Activated CD8-positive, alpha-beta memory T cell treated with anti-CD3 and anti-CD28 coated beads, Interleukin-2, amount 50 U/mL, for 48 hours (primary cell): Measurements from ENCODE around the gene CNTFR.

Source experiments
- DNase-seq: peaks from one replicate; pipeline ENCODE4 v3.0.0-alpha.2; 2020

The CNTFR gene

DNA sequence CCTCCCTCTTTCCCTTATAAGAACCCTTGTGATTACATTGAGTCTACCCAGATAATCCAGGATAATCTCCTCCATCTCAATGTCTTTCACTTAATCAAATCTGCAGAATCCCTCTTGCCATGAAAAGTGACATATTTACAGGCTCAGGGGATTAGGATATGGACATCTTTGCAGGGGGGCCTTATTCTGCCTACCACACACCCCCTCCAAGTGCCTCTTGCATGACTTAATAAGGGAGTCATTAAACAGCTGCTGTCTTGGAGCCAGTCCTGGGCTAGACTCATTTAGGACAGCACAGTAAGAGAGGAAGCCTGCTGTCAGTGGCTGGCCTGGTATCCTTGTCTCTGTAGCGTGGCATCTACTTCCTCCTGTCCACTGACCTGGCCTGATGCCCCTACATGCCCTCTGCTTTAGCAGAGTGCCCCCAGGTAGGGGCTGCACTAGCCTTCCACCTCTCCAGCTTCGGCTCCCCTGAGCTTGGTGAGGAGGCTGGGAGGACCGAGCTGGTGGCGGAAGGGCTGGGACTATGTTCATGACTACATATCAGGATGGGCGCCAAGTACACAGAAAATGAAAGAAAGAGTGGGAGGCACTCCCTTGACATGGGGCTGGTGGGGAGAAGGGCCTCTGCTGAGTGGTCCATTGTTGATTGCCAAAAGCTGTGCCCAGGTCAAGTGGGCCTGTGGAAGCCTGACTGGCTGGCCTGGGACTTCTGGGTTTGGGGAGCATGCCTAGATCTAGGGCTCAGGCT is 84.0 kb downstream of the CNTFR start:
- no peak for DNase-seq

DNA sequence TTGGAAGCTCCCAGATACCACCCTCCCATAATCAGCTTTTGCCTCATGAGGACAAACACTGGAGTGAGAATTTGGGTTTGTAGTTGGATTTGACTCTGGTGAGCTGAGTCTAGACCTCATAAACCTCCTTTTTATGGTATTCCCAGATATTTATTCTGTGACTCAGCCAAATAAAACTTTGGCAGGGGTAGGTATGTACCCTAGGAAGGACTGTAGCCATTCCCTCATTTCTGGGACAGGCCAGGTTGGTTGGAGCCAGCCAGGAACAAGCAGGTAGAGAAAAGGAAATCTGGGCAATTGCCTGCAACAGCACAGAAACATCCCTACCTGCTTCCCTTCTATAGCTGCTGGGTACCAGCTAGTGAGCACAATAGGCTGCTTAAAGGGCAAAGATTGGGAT is 86.1 kb downstream of the CNTFR start:
- DNase-seq, result no peak

GRCh38 chr9:34502891-34503290 is 86.6 kb downstream of the CNTFR start:
- no peak for DNase-seq

GRCh38 chr9:34502471-34502870 is 87.1 kb downstream of the CNTFR start:
- DNase-seq, result no peak

- no peak for DNase-seq
These were observed 87.6 kb downstream of the CNTFR start for GRCh38 chr9:34501889-34502425.
